OCI-LY3 (cell line): Measurements from ENCODE around the gene TPRG1.

Experiments
- EZH2phosphoT487 ChIP-seq: fragments of 200-600 bp; shearing (Covaris generic); IDR thresholded peaks from 2 replicates; pipeline ENCODE4 v1.6.1; 2018; ENCODE audit warnings: antibody characterized with exemption, mixed run types, low read depth
- TF ChIP-seq, protein P1 (sequence below): fragments of 200-600, 300-600 bp; sonication (generic); IDR thresholded peaks from 2 replicates; pipeline ENCODE4 v1.5.1; 2014; ENCODE audit warnings: antibody characterized with exemption, low read length, low read depth

DNA sequence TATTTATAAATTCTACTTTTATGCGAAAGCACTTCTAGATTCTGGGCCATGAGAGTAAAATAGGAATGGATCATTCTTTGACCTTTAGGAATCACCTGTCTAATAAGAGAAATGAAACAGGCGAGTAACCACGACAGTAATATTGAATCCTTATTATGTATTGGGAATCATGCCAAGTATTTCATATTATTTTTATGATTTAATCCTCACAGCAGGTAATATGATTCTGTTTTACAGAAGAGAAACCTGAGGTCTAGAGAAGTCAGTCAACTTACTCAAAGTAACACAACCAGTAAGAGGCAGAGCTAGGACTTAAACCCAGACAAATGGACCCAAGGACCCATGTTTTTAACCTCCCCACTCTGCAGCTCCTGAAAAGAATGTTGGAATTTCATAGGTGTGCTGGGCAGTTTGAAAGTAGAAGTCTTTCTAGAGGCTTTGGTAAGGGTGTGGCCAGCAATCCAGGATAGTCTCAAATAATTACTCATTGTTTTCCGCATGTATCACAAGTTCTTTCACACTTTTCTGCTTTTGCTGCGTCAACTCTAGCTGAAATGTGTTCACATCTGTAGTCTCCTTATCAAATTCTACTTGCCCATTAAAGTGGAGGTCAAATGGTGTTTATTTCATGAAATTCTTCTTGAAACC lies 181.7 kb downstream of the TPRG1 start:
- TF ChIP-seq, protein P1, sequence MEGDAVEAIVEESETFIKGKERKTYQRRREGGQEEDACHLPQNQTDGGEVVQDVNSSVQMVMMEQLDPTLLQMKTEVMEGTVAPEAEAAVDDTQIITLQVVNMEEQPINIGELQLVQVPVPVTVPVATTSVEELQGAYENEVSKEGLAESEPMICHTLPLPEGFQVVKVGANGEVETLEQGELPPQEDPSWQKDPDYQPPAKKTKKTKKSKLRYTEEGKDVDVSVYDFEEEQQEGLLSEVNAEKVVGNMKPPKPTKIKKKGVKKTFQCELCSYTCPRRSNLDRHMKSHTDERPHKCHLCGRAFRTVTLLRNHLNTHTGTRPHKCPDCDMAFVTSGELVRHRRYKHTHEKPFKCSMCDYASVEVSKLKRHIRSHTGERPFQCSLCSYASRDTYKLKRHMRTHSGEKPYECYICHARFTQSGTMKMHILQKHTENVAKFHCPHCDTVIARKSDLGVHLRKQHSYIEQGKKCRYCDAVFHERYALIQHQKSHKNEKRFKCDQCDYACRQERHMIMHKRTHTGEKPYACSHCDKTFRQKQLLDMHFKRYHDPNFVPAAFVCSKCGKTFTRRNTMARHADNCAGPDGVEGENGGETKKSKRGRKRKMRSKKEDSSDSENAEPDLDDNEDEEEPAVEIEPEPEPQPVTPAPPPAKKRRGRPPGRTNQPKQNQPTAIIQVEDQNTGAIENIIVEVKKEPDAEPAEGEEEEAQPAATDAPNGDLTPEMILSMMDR: no peak
- no peak for TF ChIP-seq EZH2phosphoT487
